GM06990 (cell line): ENCODE results near the gene TNFAIP8L1.

Experiments used
- DNase-seq: peaks from one replicate; pipeline ENCODE4 v3.0.0-alpha.2; 2011; ENCODE audit not compliant: insufficient read length; ENCODE audit errors: extremely low read depth
- H3K27me3 ChIP-seq: replicated peaks from 2 replicates; pipeline ENCODE4 v1.6.0; 2011; ENCODE audit warnings: low read length; ENCODE audit not compliant: control insufficient read depth, insufficient read depth
- H3K36me3 ChIP-seq: 2 replicates; pipeline ENCODE4 v1.5.1; 2011; ENCODE audit warnings: low read length; ENCODE audit not compliant: control insufficient read depth, insufficient read depth
- H3K4me3 ChIP-seq: replicated peaks from 2 replicates; pipeline ENCODE4 v1.5.1; 2011; ENCODE audit warnings: low read depth, mild to moderate bottlenecking, control low read depth, low read length
- TF ChIP-seq, protein P1 (sequence below): IDR thresholded peaks from 2 replicates; pipeline ENCODE4 v1.5.1; 2011; ENCODE audit warnings: low read length, control low read depth, mild to moderate bottlenecking, inconsistent platforms; ENCODE audit not compliant: insufficient read depth, poor library complexity, severe bottlenecking

TNFAIP8L1 gene

DNA sequence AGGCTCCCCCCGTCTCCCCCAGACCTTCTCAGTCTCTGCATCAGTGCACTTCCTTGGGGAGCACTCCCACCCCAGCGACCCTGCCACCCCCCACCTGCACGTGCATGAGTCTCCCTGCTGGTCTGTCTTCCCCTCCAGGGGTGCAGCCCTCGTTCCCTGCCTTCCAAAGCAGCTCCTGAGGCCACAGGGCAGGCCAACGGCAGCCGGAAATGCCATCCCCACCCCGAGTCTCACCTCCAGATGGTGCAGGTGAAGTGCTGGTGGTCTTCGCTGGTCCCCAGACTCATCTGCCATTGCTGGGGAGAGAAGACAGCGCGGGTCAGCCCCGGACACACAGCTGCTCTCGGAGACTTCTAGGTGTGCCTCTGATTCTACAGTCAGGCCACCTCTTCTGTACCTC lies 25.3 kb downstream of the TNFAIP8L1 start:
- H3K36me3 ChIP-seq: peaks cover 17% of the 10 kb centered on the region
- no peaks in the 10 kb centered on the region for H3K27me3 ChIP-seq
- H3K4me3 ChIP-seq: no peak overlapping the region
- no peak for DNase-seq
- TF ChIP-seq, protein P1, sequence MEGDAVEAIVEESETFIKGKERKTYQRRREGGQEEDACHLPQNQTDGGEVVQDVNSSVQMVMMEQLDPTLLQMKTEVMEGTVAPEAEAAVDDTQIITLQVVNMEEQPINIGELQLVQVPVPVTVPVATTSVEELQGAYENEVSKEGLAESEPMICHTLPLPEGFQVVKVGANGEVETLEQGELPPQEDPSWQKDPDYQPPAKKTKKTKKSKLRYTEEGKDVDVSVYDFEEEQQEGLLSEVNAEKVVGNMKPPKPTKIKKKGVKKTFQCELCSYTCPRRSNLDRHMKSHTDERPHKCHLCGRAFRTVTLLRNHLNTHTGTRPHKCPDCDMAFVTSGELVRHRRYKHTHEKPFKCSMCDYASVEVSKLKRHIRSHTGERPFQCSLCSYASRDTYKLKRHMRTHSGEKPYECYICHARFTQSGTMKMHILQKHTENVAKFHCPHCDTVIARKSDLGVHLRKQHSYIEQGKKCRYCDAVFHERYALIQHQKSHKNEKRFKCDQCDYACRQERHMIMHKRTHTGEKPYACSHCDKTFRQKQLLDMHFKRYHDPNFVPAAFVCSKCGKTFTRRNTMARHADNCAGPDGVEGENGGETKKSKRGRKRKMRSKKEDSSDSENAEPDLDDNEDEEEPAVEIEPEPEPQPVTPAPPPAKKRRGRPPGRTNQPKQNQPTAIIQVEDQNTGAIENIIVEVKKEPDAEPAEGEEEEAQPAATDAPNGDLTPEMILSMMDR: no peak

DNA sequence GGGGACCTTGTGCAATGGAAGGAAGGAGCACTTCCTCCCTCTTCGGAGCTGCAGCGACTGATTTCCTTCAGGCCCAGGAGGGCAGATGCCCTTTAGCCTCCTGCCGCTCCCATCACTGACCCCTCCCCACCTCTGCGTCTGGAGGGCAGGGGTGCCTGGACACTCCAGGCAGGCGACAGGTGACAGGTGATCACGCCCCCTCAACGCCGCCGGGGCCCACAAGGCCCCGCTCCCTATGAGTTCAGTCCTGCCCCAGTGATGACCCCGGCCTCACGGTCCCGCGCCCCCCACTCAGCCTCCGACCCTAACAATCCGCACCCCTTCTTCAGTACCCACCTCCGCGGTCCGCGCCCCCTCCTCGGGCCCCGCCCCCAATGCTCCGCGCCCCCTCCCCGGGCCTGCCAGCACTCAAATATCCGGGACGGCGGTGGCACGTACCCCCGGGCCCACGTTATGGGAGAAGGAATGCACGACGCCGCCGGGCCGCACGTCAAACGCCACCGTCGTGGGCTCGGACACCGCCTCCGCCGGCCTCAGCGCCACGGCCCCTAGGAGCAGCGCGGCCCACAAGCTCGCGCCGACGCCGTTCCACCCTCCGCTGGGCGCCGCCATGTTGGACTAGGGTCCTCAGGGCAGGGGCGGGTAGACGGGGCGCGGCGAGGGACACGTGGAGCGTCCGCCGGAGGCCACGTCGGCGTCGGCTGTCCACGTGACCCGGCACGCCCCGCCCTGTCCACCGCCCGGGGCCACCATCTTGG lies 30.6 kb downstream of the TNFAIP8L1 start, which contains the start of gene MYDGF:
MYDGF (minus strand) TSS at position 620 of the 758 bp plus-strand sequence; CDS start at position 612, 8 bp downstream.
- Histone ChIP-seq H3K27me3 (no peaks in the 10 kb centered on the region), H3K36me3 (peaks cover 4% of the 10 kb centered on the region), H3K4me3 (peak within 1 kb of the TSS; percentile 98)
- TF ChIP-seq, protein P1: no peak
- DNase-seq: peak; percentile 90

DNA sequence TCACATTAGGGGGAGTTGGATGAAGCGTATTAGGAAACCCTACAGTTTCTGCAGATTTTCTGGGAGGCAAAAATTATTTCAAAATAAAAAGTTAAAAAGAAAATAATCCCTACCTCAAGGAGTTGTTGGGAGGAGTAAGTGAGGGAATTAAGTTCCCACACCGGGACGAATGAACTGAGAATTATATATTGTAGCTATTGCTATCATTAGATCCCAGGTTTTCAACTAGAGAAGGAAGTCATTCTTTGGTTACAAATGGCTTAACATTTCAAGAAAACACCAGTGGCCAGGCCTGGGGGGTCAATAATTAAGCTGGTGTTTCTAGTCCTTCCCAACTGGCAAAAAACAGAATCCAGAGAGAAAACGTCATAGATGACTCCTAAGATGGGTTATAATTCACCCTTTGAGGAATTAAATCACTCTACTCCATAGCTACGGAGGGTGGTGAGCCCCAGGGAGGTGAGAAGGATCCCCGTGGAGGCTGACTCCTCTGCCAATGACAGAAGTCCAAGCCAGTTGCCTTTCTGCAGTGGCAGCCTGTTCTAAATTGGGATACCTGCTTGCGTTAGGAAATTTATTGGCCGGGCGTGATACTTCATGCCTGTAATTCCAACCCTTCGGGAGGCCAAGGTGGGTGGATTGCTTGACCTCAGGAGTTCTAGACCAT lies 32.0 kb downstream of the TNFAIP8L1 start:
- TF ChIP-seq, protein P1: no peak
- H3K4me3 ChIP-seq: no peak overlapping the region

DNA sequence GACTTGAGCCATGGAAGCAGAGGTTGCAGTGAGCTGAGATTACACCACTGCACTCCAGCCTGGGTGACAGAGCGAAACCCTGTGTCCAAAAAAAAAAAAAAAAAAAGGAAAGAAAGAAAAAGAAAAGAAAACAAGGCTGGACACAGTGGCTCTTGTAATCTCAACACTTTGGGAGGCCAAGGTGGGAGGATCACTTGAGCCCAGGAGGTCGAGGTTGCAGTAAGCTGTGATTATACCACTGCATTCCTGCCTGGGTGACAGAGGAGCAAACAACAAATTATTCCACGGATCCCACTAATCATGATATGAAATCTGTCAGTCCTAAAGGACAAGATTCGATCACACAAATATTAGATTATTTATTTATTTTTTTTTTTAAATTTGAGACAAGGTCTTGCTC lies 33.9 kb downstream of the TNFAIP8L1 start:
- peaks cover 6% of the 10 kb centered on the region for H3K36me3 ChIP-seq
- H3K27me3 ChIP-seq: no peaks in the 10 kb centered on the region
- TF ChIP-seq, protein P1: no peak
- H3K4me3 ChIP-seq: no peak overlapping the region
- DNase-seq: no peak

More for the DNA sequence above, 32.0 kb downstream of the TNFAIP8L1 start:
- Histone ChIP-seq H3K27me3 (no peaks in the 10 kb centered on the region), H3K36me3 (peaks cover 2% of the 10 kb centered on the region)
- DNase-seq: no peak

DNA sequence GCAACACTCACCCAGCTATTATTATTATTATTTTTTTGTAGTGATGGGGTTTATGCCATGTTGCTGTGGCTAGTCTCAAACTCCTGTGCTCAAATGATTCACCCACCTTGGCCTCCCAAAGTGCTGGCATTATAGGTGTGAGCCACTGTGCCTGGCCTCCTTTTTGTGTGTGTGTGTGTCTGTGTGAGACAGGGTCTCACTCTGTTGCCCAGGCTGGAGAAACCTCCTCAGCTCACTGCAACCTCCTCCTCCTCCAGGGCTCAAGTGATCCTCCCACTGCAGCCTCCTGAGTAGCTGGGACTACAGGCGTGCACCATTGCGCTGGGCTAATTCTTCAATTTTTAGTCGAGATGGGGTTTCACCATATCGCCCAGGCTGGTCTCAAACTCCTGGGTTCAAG lies 34.4 kb downstream of the TNFAIP8L1 start:
- Histone ChIP-seq H3K36me3 (peaks cover 10% of the 10 kb centered on the region), H3K4me3 (no peak overlapping the region), H3K27me3 (no peaks in the 10 kb centered on the region)
- TF ChIP-seq, protein P1: no peak
- no peak for DNase-seq
